Fibroblast of skin of right biceps (primary cell): ENCODE data around the gene HINT2.

Source experiments
- DNase-seq: peaks from one replicate; pipeline ENCODE4 v3.0.0-alpha.2; 2013

Gene HINT2

GRCh38 chr9:35774907-35775635 is 39.8 kb downstream of the HINT2 start:
- no peak for DNase-seq

GRCh38 chr9:35771943-35772342 is 42.9 kb downstream of the HINT2 start:
- no peak for DNase-seq

GRCh38 chr9:35771534-35771933 is 43.3 kb downstream of the HINT2 start:
- no peak for DNase-seq

- DNase-seq = no peak
These were observed 43.8 kb downstream of the HINT2 start for GRCh38 chr9:35771075-35771433.

GRCh38 chr9:35769763-35770162 is 45.1 kb downstream of the HINT2 start:
- no peak for DNase-seq

GRCh38 chr9:35767458-35767857 is 47.4 kb downstream of the HINT2 start:
- no peak for DNase-seq

- no peak for DNase-seq
These were observed 47.8 kb downstream of the HINT2 start for GRCh38 chr9:35766997-35767396.

- no peak for DNase-seq
These were observed 51.0 kb downstream of the HINT2 start for GRCh38 chr9:35763803-35764202.

GRCh38 chr9:35763181-35763580 is 51.7 kb downstream of the HINT2 start:
- DNase-seq = no peak
